ENCODE measurements around the gene CDK5RAP3.
A peak's percentile ranks its signal among the peaks of the same experiment; 100 is the strongest.

The CDK5RAP3 gene

GRCh38 chr17:47935961-47936360 is 35.0 kb upstream of the CDK5RAP3 start:
- H3K4me2 ChIP-seq (ENCODE audit: low read length): no peak overlapping the region
- TF ChIP-seq, protein P1, sequence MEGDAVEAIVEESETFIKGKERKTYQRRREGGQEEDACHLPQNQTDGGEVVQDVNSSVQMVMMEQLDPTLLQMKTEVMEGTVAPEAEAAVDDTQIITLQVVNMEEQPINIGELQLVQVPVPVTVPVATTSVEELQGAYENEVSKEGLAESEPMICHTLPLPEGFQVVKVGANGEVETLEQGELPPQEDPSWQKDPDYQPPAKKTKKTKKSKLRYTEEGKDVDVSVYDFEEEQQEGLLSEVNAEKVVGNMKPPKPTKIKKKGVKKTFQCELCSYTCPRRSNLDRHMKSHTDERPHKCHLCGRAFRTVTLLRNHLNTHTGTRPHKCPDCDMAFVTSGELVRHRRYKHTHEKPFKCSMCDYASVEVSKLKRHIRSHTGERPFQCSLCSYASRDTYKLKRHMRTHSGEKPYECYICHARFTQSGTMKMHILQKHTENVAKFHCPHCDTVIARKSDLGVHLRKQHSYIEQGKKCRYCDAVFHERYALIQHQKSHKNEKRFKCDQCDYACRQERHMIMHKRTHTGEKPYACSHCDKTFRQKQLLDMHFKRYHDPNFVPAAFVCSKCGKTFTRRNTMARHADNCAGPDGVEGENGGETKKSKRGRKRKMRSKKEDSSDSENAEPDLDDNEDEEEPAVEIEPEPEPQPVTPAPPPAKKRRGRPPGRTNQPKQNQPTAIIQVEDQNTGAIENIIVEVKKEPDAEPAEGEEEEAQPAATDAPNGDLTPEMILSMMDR (IDR thresholded peaks at IDR 0.05): no peak
- no peak overlapping the region for H2AFZ ChIP-seq
- H3K9me3 ChIP-seq (ENCODE audit: control insufficient read depth, low read length): no peaks in the 10 kb centered on the region
- H3K4me3 ChIP-seq (ENCODE audit: low read depth, low read length): no peak overlapping the region
- no peaks in the 10 kb centered on the region for H3K36me3 ChIP-seq (ENCODE audit: control insufficient read depth, insufficient read depth, low read length)
- H3K4me1 ChIP-seq: no peaks in the 10 kb centered on the region
- H3K27me3 ChIP-seq (ENCODE audit: control insufficient read depth, insufficient read depth, low read length): no peaks in the 10 kb centered on the region
- H3K79me2 ChIP-seq: no peaks in the 10 kb centered on the region
- H3K9ac ChIP-seq: no peak overlapping the region
- no peak overlapping the region for H3K27ac ChIP-seq

GRCh38 chr17:47937941-47938340 is 33.0 kb upstream of the CDK5RAP3 start:
- Histone ChIP-seq H3K4me3 (ENCODE audit: low read depth, low read length) (no peak overlapping the region), H3K79me2 (no peaks in the 10 kb centered on the region), H3K36me3 (ENCODE audit: control insufficient read depth, insufficient read depth, low read length) (no peaks in the 10 kb centered on the region), H3K27ac (no peak overlapping the region), H3K4me2 (ENCODE audit: low read length) (no peak overlapping the region), H3K27me3 (ENCODE audit: control insufficient read depth, insufficient read depth, low read length) (no peaks in the 10 kb centered on the region), H3K9ac (no peak overlapping the region), H2AFZ (no peak overlapping the region), H3K4me1 (no peaks in the 10 kb centered on the region), H3K9me3 (ENCODE audit: control insufficient read depth, low read length) (no peaks in the 10 kb centered on the region)
- TF ChIP-seq, protein P1 (IDR thresholded peaks at IDR 0.05): no peak

DNA sequence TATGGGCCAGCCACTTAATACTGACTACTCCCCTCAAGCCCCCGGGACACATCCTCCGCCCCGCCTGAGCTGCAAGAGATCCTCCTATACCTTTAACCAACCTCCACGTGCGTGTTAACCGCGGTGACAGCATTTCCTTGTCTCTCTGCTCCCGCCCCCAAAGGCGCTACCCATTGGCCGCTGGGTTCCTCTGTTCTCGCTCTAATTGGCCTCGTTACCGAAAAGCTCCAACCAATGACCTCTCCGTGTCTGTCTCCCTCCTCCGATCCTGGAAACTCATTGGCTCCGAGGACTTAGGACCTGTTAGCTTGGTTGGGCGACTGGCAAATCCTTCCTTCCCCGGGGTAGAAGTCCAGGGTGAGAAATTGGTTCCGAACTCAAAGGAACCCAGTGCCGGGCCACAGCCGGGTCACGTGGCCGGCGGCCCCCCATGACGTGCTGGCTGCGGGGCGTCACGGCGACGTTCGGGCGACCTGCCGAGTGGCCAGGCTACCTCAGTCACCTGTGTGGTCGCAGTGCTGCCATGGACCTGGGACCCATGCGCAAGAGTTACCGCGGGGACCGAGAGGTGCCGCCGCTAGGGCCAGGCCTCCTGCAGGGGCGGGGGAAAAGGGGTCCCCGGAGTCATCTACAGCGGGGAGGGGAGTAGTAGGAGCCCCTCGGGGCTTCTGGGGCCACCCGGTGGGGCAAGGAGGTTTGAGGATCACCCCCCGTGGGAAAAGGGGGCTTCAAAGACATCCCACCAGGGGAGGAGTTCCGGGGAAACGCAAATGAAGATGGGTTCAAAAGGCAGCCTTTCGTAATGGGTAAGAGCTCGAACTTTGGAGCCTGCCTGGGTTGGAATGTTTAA is 29.4 kb upstream of the CDK5RAP3 start, which contains the start of gene PNPO:
Gene PNPO (plus strand): TSS at position 326 of the 850 bp plus-strand sequence. CDS start 105 bp downstream, at position 431.
- H3K27me3 ChIP-seq (ENCODE audit: control insufficient read depth, insufficient read depth, low read length): no peaks in the 10 kb centered on the region
- H3K9me3 ChIP-seq (ENCODE audit: control insufficient read depth, low read length): no peaks in the 10 kb centered on the region
- peak within 1 kb of the TSS; percentile 77 for H3K4me2 ChIP-seq (ENCODE audit: low read length)
- peak within 1 kb of the TSS; percentile 54 for H3K27ac ChIP-seq
- H3K36me3 ChIP-seq (ENCODE audit: control insufficient read depth, insufficient read depth, low read length): no peaks in the 10 kb centered on the region
- peak within 1 kb of the TSS; percentile 0 for H3K9ac ChIP-seq
- H3K4me3 ChIP-seq (ENCODE audit: low read depth, low read length): peak within 1 kb of the TSS; percentile 92
- no peaks in the 10 kb centered on the region for H3K79me2 ChIP-seq
- peak within 1 kb of the TSS; percentile 79 for H2AFZ ChIP-seq
- no peaks in the 10 kb centered on the region for H3K4me1 ChIP-seq
- TF ChIP-seq, protein P1 (IDR thresholded peaks at IDR 0.05): no peak

DNA sequence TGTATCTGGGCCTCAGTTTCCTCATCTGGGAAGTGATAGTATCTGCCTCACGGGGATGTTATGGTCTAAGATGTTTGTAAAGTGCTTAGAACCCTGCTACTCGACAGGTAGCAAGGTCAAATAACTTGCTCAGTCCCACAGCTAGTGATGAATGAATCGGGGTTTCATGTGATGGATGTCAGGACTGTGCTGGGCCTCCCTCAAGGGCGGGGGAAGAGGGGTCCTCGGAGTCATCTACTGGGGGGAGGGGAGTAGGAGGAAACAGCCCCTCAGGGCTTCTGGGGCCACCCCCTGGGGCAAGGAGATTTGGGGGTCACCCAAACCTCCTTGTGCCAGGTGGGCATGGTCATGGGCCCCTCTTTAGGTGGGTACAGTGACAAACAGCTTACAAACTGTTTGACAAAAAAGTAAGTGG is 28.8 kb upstream of the CDK5RAP3 start:
- Histone ChIP-seq H3K9ac (peak overlapping the region; percentile 0), H3K4me2 (ENCODE audit: low read length) (peak overlapping the region; percentile 77), H3K4me3 (ENCODE audit: low read depth, low read length) (peak overlapping the region; percentile 92), H3K27me3 (ENCODE audit: control insufficient read depth, insufficient read depth, low read length) (no peaks in the 10 kb centered on the region), H3K27ac (peak overlapping the region; percentile 54), H3K36me3 (ENCODE audit: control insufficient read depth, insufficient read depth, low read length) (no peaks in the 10 kb centered on the region), H3K9me3 (ENCODE audit: control insufficient read depth, low read length) (no peaks in the 10 kb centered on the region), H3K4me1 (no peaks in the 10 kb centered on the region), H2AFZ (peak overlapping the region; percentile 79), H3K79me2 (no peaks in the 10 kb centered on the region)
- TF ChIP-seq, protein P1 (IDR thresholded peaks at IDR 0.05): no peak
